PC-9 (cell line): Measurements from ENCODE around the gene SRGN.

Experiments used
- EZH2 ChIP-seq: fragments of 200-600 bp; sonication (generic); IDR thresholded peaks from 2 replicates; pipeline ENCODE4 v1.8.0; 2017; ENCODE audit warnings: antibody characterized with exemption, low read depth
- TF ChIP-seq, protein P1 (sequence below): fragments of 200-600 bp; sonication (generic); conservative IDR thresholded peaks from 2 replicates; pipeline ENCODE4 v1.6.1; 2017; ENCODE audit warnings: mixed run types, antibody characterized with exemption, mild to moderate bottlenecking, moderate library complexity

GRCh38 chr10:69052736-69053135, 35.2 kb upstream of the SRGN start:
- TF ChIP-seq EZH2: no peak
- TF ChIP-seq, protein P1, sequence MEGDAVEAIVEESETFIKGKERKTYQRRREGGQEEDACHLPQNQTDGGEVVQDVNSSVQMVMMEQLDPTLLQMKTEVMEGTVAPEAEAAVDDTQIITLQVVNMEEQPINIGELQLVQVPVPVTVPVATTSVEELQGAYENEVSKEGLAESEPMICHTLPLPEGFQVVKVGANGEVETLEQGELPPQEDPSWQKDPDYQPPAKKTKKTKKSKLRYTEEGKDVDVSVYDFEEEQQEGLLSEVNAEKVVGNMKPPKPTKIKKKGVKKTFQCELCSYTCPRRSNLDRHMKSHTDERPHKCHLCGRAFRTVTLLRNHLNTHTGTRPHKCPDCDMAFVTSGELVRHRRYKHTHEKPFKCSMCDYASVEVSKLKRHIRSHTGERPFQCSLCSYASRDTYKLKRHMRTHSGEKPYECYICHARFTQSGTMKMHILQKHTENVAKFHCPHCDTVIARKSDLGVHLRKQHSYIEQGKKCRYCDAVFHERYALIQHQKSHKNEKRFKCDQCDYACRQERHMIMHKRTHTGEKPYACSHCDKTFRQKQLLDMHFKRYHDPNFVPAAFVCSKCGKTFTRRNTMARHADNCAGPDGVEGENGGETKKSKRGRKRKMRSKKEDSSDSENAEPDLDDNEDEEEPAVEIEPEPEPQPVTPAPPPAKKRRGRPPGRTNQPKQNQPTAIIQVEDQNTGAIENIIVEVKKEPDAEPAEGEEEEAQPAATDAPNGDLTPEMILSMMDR: no peak
